ENCODE measurements around the gene CHST8.

The CHST8 gene
- long read RNA-seq, result 0 reads

- Histone ChIP-seq H3K27me3 (ENCODE audit: insufficient read depth, poor library complexity, severe bottlenecking) (peaks cover 44% of the 10 kb centered on the region), H3K27ac (replicated peaks) (no peak within 1 kb of the TSS), H3K4me3 (replicated peaks; ENCODE audit: insufficient read depth, low read length) (no peak within 1 kb of the TSS)
- TF ChIP-seq REST (IDR thresholded peaks at IDR 0.05; ENCODE audit: insufficient replicate concordance, low read depth) (no peak), POLR2AphosphoS5 (IDR thresholded peaks at IDR 0.05; ENCODE audit: low read depth) (no peak), SPI1 (IDR thresholded peaks at IDR 0.05; ENCODE audit: borderline replicate concordance, low read depth) (no peak), GABPA (IDR thresholded peaks at IDR 0.05; ENCODE audit: low read depth) (no peak)
- TF ChIP-seq, protein P1, sequence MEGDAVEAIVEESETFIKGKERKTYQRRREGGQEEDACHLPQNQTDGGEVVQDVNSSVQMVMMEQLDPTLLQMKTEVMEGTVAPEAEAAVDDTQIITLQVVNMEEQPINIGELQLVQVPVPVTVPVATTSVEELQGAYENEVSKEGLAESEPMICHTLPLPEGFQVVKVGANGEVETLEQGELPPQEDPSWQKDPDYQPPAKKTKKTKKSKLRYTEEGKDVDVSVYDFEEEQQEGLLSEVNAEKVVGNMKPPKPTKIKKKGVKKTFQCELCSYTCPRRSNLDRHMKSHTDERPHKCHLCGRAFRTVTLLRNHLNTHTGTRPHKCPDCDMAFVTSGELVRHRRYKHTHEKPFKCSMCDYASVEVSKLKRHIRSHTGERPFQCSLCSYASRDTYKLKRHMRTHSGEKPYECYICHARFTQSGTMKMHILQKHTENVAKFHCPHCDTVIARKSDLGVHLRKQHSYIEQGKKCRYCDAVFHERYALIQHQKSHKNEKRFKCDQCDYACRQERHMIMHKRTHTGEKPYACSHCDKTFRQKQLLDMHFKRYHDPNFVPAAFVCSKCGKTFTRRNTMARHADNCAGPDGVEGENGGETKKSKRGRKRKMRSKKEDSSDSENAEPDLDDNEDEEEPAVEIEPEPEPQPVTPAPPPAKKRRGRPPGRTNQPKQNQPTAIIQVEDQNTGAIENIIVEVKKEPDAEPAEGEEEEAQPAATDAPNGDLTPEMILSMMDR (IDR thresholded peaks at IDR 0.05; ENCODE audit: insufficient read depth, low read length), result no peak
- no peak for DNase-seq (ENCODE audit: low read depth in 1 of 2, low spot score in 1 of 2)
Measured at GRCh38 chr19:33621811-33622504, at the start of gene CHST8. Gene CHST8 (plus strand): TSS chr19:33621953. CDS start chr19:33689262, 67,309 bp downstream.

DNA sequence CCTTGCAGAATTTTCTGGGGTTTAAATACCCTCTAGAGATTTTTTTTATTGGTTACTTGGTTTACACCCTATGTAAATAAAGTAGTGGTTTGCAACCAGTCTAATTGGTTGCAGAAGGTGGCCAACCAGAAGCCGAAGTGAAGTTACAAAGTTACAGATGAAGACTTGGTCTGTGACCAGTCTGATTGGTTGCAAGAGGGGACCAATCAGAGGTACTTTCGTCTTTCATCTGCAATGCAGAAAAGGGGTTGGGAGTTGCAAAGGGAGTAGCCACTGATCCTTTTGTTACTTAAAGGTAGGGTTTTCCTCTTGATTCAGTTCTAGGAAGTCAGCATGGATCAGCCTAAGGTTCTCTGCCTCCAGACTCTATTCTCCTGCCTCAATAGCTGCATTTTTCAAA, 48.8 kb upstream of the CHST8 start:
- no peak for TF ChIP-seq POLR2AphosphoS5 (IDR thresholded peaks at IDR 0.05; ENCODE audit: low read depth)
- TF ChIP-seq SPI1 (IDR thresholded peaks at IDR 0.05; ENCODE audit: borderline replicate concordance, low read depth), result no peak
- TF ChIP-seq REST (IDR thresholded peaks at IDR 0.05; ENCODE audit: insufficient replicate concordance, low read depth), result no peak
- TF ChIP-seq, protein P1 (IDR thresholded peaks at IDR 0.05; ENCODE audit: insufficient read depth, low read length), result no peak
- no peak for TF ChIP-seq GABPA (IDR thresholded peaks at IDR 0.05; ENCODE audit: low read depth)
- Histone ChIP-seq H3K27ac (replicated peaks) (no peak overlapping the region), H3K27me3 (ENCODE audit: insufficient read depth, poor library complexity, severe bottlenecking) (peaks cover 5% of the 10 kb centered on the region), H3K4me3 (replicated peaks; ENCODE audit: insufficient read depth, low read length) (no peak overlapping the region)
- DNase-seq (ENCODE audit: low read depth in 1 of 2, low spot score in 1 of 2), result no peak

GRCh38 chr19:33574824-33575223, 46.9 kb upstream of the CHST8 start:
- no peak overlapping the region for H3K27ac ChIP-seq (replicated peaks)

More at GRCh38 chr19:33574824-33575223, 46.9 kb upstream of the CHST8 start:
- TF ChIP-seq GABPA (IDR thresholded peaks at IDR 0.05; ENCODE audit: low read depth) (no peak), SPI1 (IDR thresholded peaks at IDR 0.05; ENCODE audit: borderline replicate concordance, low read depth) (no peak), POLR2AphosphoS5 (IDR thresholded peaks at IDR 0.05; ENCODE audit: low read depth) (no peak), REST (IDR thresholded peaks at IDR 0.05; ENCODE audit: insufficient replicate concordance, low read depth) (no peak)
- TF ChIP-seq, protein P1 (IDR thresholded peaks at IDR 0.05; ENCODE audit: insufficient read depth, low read length), result no peak
- H3K27me3 ChIP-seq (ENCODE audit: insufficient read depth, poor library complexity, severe bottlenecking), result peaks cover 5% of the 10 kb centered on the region
- H3K4me3 ChIP-seq (replicated peaks; ENCODE audit: insufficient read depth, low read length), result no peak overlapping the region
- DNase-seq (ENCODE audit: low read depth in 1 of 2, low spot score in 1 of 2), result no peak

All from HL-60 (cell line).